HEK293 (cell line): Measurements from ENCODE around the gene NKAIN4.

ENCODE experiments used
- CTCF ChIA-PET: fragments of 350-600 bp; formaldehyde crosslinking; extraction: SDS; loops from one replicate; lab custom pipeline; 2021; ENCODE audit warnings: antibody characterized with exemption; lab: Yijun Ruan, JAX
- POLR2A ChIA-PET: fragments of 300-600 bp; formaldehyde crosslinking; extraction: SDS; loops from one replicate; lab custom pipeline; 2020; ENCODE audit warnings: antibody characterized with exemption, inconsistent platforms; lab: Yijun Ruan, JAX
- H3K27ac ChIP-seq: fragments of 200-500 bp; sonication (Bioruptor generic); 2 replicates; pipeline ENCODE4 v1.5.1; 2014; ENCODE audit warnings: low read depth, low read length, control low read depth, inconsistent platforms; ENCODE audit errors: extremely low read depth
- H3K36me3 ChIP-seq, 2 experiments: fragments of 200-500 bp in 1 of 2; sonication (Bioruptor generic) in 1 of 2; 1 replicate in 1 of 2; 2 replicates in 1 of 2; pipeline ENCODE4 v1.5.1; 2014 to 2017; ENCODE audit warnings: inconsistent platforms in 2 of 2, low read length in 2 of 2; ENCODE audit not compliant: control insufficient read depth in 2 of 2, insufficient read depth in 1 of 2
- H3K4me1 ChIP-seq: fragments of 200-500 bp; sonication (Bioruptor generic); 2 replicates; pipeline ENCODE4 v1.5.1; 2014; ENCODE audit warnings: mild to moderate bottlenecking, low read length, inconsistent platforms; ENCODE audit not compliant: control insufficient read depth, insufficient read depth
- H3K4me3 ChIP-seq: 2 replicates; pipeline ENCODE4 v1.5.1; 2011; ENCODE audit warnings: low read depth, mild to moderate bottlenecking, control low read depth, low read length, moderate library complexity
- H3K9me3 ChIP-seq: fragments of 200-500 bp; sonication (Bioruptor generic); 2 replicates; pipeline ENCODE4 v1.5.1; 2014; ENCODE audit warnings: low read depth, low read length, inconsistent platforms; ENCODE audit not compliant: control insufficient read depth, insufficient read depth
- MYNN ChIP-seq: fragments of 450-650 bp; formaldehyde crosslinking; IDR thresholded peaks from 2 replicates; pipeline ENCODE4 v1.5.1; 2016; ENCODE audit warnings: missing biosample characterization, missing genetic modification characterization, borderline replicate concordance
- OVOL3 ChIP-seq: fragments of 450-650 bp; formaldehyde crosslinking; IDR thresholded peaks from 2 replicates; pipeline ENCODE4 v1.5.1; 2016; ENCODE audit warnings: missing biosample characterization, missing genetic modification characterization
- PRDM10 ChIP-seq: fragments of 450-650 bp; formaldehyde crosslinking; IDR thresholded peaks from 2 replicates; pipeline ENCODE4 v1.5.1; 2016; ENCODE audit warnings: missing biosample characterization, missing genetic modification characterization
- SCRT1 ChIP-seq: fragments of 450-650 bp; formaldehyde crosslinking; IDR thresholded peaks from 2 replicates; pipeline ENCODE4 v1.5.1; 2016; ENCODE audit warnings: missing biosample characterization, missing genetic modification characterization, borderline replicate concordance
- ZBTB11 ChIP-seq: fragments of 450-650 bp; formaldehyde crosslinking; conservative IDR thresholded peaks from 2 replicates; pipeline ENCODE4 v1.5.1; 2016; ENCODE audit warnings: low read depth, missing biosample characterization, missing genetic modification characterization
- ZBTB21 ChIP-seq: fragments of 450-650 bp; formaldehyde crosslinking; IDR thresholded peaks from 2 replicates; pipeline ENCODE4 v1.5.1; 2017; ENCODE audit warnings: missing biosample characterization, missing genetic modification characterization
- ZEB2 ChIP-seq: fragments of 450-650 bp; formaldehyde crosslinking; IDR thresholded peaks from 2 replicates; pipeline ENCODE4 v1.5.1; 2016; ENCODE audit warnings: missing biosample characterization, missing genetic modification characterization
- ZNF133 ChIP-seq: fragments of 450-650 bp; formaldehyde crosslinking; IDR thresholded peaks from 2 replicates; pipeline ENCODE4 v1.5.1; 2016; ENCODE audit warnings: missing biosample characterization, missing genetic modification characterization
- ZNF174 ChIP-seq: fragments of 450-650 bp; formaldehyde crosslinking; IDR thresholded peaks from 2 replicates; pipeline ENCODE4 v1.5.0; 2017; ENCODE audit warnings: missing biosample characterization, mild to moderate bottlenecking, missing genetic modification characterization
- ZNF175 ChIP-seq: fragments of 450-650 bp; formaldehyde crosslinking; IDR thresholded peaks from 2 replicates; pipeline ENCODE4 v1.5.1; 2016; ENCODE audit warnings: missing biosample characterization, missing genetic modification characterization
- ZNF214 ChIP-seq: fragments of 450-650 bp; formaldehyde crosslinking; IDR thresholded peaks from 2 replicates; pipeline ENCODE4 v1.5.1; 2017; ENCODE audit warnings: missing biosample characterization, mild to moderate bottlenecking, missing genetic modification characterization, borderline replicate concordance
- ZNF23 ChIP-seq: fragments of 450-650 bp; formaldehyde crosslinking; IDR thresholded peaks from 2 replicates; pipeline ENCODE4 v1.5.1; 2016; ENCODE audit warnings: missing biosample characterization, missing genetic modification characterization, borderline replicate concordance
- ZNF24 ChIP-seq: fragments of 450-650 bp; formaldehyde crosslinking; IDR thresholded peaks from 2 replicates; pipeline ENCODE4 v1.5.1; 2016; ENCODE audit warnings: missing biosample characterization, missing genetic modification characterization
- ZNF248 ChIP-seq: fragments of 450-650 bp; formaldehyde crosslinking; IDR thresholded peaks from 2 replicates; pipeline ENCODE4 v1.5.1; 2017; ENCODE audit warnings: missing biosample characterization, missing genetic modification characterization
- ZNF266 ChIP-seq: fragments of 450-650 bp; formaldehyde crosslinking; IDR thresholded peaks from 2 replicates; pipeline ENCODE4 v1.5.1; 2016; ENCODE audit warnings: missing biosample characterization, missing genetic modification characterization, low read depth
- ZNF335 ChIP-seq: fragments of 450-650 bp; formaldehyde crosslinking; conservative IDR thresholded peaks from 2 replicates; pipeline ENCODE4 v1.5.1; 2016; ENCODE audit warnings: missing biosample characterization, missing genetic modification characterization
- ZNF341 ChIP-seq: fragments of 450-650 bp; formaldehyde crosslinking; IDR thresholded peaks from 2 replicates; pipeline ENCODE4; 2016; ENCODE audit warnings: low read depth, missing biosample characterization, missing genetic modification characterization
- ZNF354C ChIP-seq: fragments of 450-650 bp; formaldehyde crosslinking; IDR thresholded peaks from 2 replicates; pipeline ENCODE4 v1.5.1; 2016; ENCODE audit warnings: missing biosample characterization, missing genetic modification characterization, low read depth, borderline replicate concordance
- ZNF37A ChIP-seq: fragments of 450-650 bp; IDR thresholded peaks from 2 replicates; pipeline ENCODE4 v1.5.1; 2018; ENCODE audit warnings: missing biosample characterization, missing genetic modification characterization
- ZNF529 ChIP-seq: fragments of 450-650 bp; formaldehyde crosslinking; IDR thresholded peaks from 2 replicates; pipeline ENCODE4 v1.5.1; 2017; ENCODE audit warnings: missing genetic modification characterization, missing biosample characterization; ENCODE audit not compliant: insufficient replicate concordance
- ZNF600 ChIP-seq: fragments of 450-650 bp; formaldehyde crosslinking; IDR thresholded peaks from 2 replicates; pipeline ENCODE4 v1.5.1; 2016; ENCODE audit warnings: missing biosample characterization, missing genetic modification characterization
- ZNF785 ChIP-seq: fragments of 450-650 bp; formaldehyde crosslinking; IDR thresholded peaks from 2 replicates; pipeline ENCODE4 v1.5.1; 2016; ENCODE audit warnings: missing biosample characterization, missing genetic modification characterization
- ZSCAN16 ChIP-seq: fragments of 450-650 bp; formaldehyde crosslinking; IDR thresholded peaks from 2 replicates; pipeline ENCODE4 v1.5.1; 2016; ENCODE audit warnings: missing biosample characterization, missing genetic modification characterization
- ZXDB ChIP-seq: fragments of 450-650 bp; formaldehyde crosslinking; IDR thresholded peaks from 2 replicates; pipeline ENCODE4 v1.5.1; 2016; ENCODE audit warnings: missing biosample characterization, missing genetic modification characterization

Gene NKAIN4

GRCh38 chr20:63246490-63247288 lies 7.6 kb downstream of the NKAIN4 start:
- Histone ChIP-seq H3K9me3 (no peaks in the 10 kb centered on the region), H3K4me1 (no peaks in the 10 kb centered on the region), H3K36me3 (no peaks in the 10 kb centered on the region), H3K4me3 (no peak overlapping the region), H3K27ac (no peak overlapping the region)
- ChIA-PET CTCF (interaction anchor here (0.9 to 5.1 kb wide), 2 partner anchors 12 to 23 kb away, joined by 4 to 29 read pairs; no protein-coding TSS in a partner anchor), POLR2A (interaction anchor here (0.6 to 1.0 kb wide), 5 partner anchors 12 to 796 kb away, joined by 3 to 7 read pairs (median 3); no protein-coding TSS in a partner anchor)
- no peak for TF ChIP-seq ZNF266 (tag by site-specific recombination)
- 0 out of 2 replicates have a peak, but pooled peaks have one; percentile 36 for TF ChIP-seq ZNF600 (tag by site-specific recombination)

GRCh38 chr20:63244468-63244867 lies 9.8 kb downstream of the NKAIN4 start:
- TF ChIP-seq ZNF354C (no peak), ZNF133 (tag by site-specific recombination) (no peak), ZNF341 (tag by site-specific recombination) (no peak), OVOL3 (tag by site-specific recombination) (no peak), ZBTB21 (tag by site-specific recombination) (no peak), ZNF174 (no peak), ZXDB (tag by site-specific recombination) (no peak), ZNF335 (tag by site-specific recombination) (no peak), MYNN (tag by site-specific recombination) (no peak)
- no peaks in the 10 kb centered on the region for H3K9me3 ChIP-seq
- ChIA-PET CTCF (interaction anchor here (1.2 to 5.1 kb wide), 2 partner anchors 10 to 21 kb away, joined by 5 to 29 read pairs; no protein-coding TSS in a partner anchor), POLR2A (no interaction called here)
- no peaks in the 10 kb centered on the region for H3K36me3 ChIP-seq
- H3K4me3 ChIP-seq: no peak overlapping the region
- no peaks in the 10 kb centered on the region for H3K4me1 ChIP-seq
- no peak overlapping the region for H3K27ac ChIP-seq

GRCh38 chr20:63243604-63244247 lies 10.5 kb downstream of the NKAIN4 start:
- no peak overlapping the region for H3K4me3 ChIP-seq
- H3K4me1 ChIP-seq: no peaks in the 10 kb centered on the region
- no peaks in the 10 kb centered on the region for H3K9me3 ChIP-seq
- H3K27ac ChIP-seq: no peak overlapping the region
- CTCF ChIA-PET: interaction anchor here (1.2 to 1.5 kb wide), 2 partner anchors 9 to 20 kb away, joined by 5 to 7 read pairs; no protein-coding TSS in a partner anchor
- H3K36me3 ChIP-seq: no peaks in the 10 kb centered on the region
- POLR2A ChIA-PET: no interaction called here
- TF ChIP-seq ZNF214 (tag by site-specific recombination) (no peak), ZNF37A (no peak), ZNF23 (tag by site-specific recombination) (no peak), ZNF529 (tag by site-specific recombination) (no peak), ZNF175 (tag by site-specific recombination) (no peak), ZNF248 (tag by site-specific recombination) (no peak), ZNF600 (tag by site-specific recombination) (no peak), ZSCAN16 (tag by site-specific recombination) (no peak), ZNF24 (tag by site-specific recombination) (no peak), ZEB2 (tag by site-specific recombination) (no peak), SCRT1 (no peak), ZNF785 (no peak), ZBTB11 (tag by site-specific recombination) (no peak), PRDM10 (tag by site-specific recombination) (no peak)
